ENCODE results near the gene C1S.

GRCh38 chr12:7118881-7119280 lies 58.4 kb downstream of the C1S start:
- TF ChIP-seq, protein P1, sequence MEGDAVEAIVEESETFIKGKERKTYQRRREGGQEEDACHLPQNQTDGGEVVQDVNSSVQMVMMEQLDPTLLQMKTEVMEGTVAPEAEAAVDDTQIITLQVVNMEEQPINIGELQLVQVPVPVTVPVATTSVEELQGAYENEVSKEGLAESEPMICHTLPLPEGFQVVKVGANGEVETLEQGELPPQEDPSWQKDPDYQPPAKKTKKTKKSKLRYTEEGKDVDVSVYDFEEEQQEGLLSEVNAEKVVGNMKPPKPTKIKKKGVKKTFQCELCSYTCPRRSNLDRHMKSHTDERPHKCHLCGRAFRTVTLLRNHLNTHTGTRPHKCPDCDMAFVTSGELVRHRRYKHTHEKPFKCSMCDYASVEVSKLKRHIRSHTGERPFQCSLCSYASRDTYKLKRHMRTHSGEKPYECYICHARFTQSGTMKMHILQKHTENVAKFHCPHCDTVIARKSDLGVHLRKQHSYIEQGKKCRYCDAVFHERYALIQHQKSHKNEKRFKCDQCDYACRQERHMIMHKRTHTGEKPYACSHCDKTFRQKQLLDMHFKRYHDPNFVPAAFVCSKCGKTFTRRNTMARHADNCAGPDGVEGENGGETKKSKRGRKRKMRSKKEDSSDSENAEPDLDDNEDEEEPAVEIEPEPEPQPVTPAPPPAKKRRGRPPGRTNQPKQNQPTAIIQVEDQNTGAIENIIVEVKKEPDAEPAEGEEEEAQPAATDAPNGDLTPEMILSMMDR (IDR thresholded peaks at IDR 0.05 in 8 of 11, conservative IDR thresholded peaks at IDR 0.05 in 3 of 11): no peak
- no peak for TF ChIP-seq POLR2AphosphoS5 (IDR thresholded peaks at IDR 0.05)
- TF ChIP-seq POLR2A (IDR thresholded peaks at IDR 0.05): no peak

All from spleen (tissue), 7 donors.